GM19463 (cell line): ENCODE data around the gene AIF1L.

ENCODE experiments used
- ATAC-seq: cut with Tn5 transposase; IDR thresholded peaks from one replicate; pipeline ENCODE4 v1.9.1; 2021; ENCODE audit warnings: mild to moderate bottlenecking, moderate library complexity; ENCODE audit not compliant: unreplicated experiment

Gene AIF1L

GRCh38 chr9:131076347-131077195 is 19.8 kb upstream of the AIF1L start:
- ATAC-seq: no peak

DNA sequence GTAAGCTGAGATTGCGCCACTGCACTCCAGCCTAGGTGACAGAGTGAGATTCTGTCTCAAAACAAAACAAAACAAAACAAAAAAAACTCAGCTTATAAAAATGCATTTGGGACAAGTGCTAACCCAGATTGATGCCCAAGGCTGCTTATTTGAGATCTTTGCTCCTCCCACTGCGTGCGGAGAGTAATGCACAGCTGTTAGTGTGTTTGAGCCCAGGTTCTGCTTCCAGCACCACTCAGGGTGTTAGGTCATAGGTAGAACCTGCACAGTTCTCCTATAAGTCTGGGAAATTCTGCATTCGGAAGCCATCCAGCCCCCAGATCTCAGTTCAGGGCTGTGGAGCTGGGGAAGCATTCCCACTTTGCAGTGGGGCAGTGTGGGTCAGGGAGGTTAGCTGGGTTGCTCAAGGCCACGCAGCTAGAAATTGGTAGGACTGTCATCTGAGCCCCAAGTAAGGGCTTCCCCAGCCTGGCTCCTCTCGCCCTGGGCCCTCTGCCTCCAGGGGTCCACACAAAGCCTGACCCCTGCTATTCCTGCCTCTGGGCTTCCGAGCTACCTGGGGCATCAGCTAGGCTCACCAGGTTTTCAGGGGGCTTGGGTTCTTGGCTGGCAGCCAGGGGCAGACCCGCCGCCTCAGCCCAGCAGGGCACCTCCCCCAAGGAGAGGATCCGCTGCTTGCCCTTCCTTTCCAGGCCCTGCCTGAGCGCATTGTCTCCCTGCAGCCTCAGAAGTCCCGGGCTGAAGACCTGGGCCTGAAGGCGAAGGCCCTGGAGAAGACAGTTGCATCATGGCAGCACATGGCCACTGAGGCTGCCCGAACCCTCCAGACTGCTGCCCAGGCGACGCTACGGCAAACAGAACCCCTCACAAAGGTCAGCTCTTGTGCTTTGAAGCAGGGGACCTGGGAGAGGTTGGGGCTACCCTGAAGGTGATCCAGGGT is 17.6 kb upstream of the AIF1L start:
- no peak for ATAC-seq

- no peak for ATAC-seq
Measured at GRCh38 chr9:131080589-131080988, 15.7 kb upstream of the AIF1L start.

DNA sequence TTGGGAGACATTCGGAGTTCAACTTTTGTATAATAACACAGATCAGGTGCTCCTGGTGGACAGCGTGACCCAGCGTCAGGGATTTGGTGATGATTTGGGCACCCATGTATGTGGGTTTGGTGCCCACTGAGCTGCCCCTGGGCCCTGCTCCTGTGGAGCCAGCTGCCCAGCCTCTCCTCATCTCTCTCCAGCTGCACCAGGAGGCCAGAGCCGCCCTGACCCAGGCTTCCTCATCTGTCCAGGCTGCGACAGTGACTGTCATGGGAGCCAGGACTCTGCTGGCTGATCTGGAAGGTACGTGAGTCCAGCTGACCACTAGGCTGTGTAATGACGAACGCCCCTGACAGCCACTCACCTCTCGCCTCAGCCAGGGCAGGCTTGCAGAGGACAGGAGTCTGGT is 14.5 kb upstream of the AIF1L start:
- no peak for ATAC-seq

DNA sequence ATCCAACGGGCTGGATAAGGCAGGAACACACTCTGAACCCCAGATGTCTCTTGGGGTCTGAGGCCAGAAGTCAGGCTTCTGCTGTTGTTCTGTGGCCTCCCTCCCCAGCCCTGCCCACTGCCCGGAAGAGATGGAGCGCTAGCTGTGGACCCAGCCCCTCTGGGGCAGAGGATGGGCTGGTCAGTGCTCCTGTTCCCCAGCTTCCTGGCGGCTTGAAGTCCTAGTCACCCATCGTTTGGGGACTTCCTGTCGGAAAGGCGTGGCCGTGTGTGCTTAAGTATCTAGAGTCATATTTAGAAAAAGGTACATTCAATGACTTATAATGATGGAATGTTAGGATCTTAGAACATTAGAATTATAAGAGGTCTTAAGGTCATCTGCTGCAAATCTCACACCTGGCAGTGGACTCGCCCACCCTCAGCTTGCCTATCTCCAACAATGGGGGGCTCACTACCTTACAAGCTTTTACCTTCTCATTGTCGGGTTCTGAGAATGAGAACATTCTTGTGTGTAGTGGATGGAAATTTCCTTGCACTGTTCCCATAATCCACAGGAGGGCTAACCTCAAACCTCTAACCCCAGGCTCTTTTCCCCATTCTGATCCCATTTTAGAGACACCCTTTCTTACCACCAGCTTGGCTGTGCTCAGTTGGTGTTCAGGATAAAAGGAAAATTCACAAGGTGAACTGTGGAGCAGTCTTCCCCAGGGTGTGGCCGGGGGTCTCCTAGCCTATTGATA is 13.4 kb upstream of the AIF1L start:
- ATAC-seq: no peak

GRCh38 chr9:131084661-131085369 is 11.5 kb upstream of the AIF1L start:
- no peak for ATAC-seq

- ATAC-seq: no peak
Measured at GRCh38 chr9:131085370-131086122, 10.8 kb upstream of the AIF1L start.

- no peak for ATAC-seq
Measured at GRCh38 chr9:131087354-131087893, 8.9 kb upstream of the AIF1L start.

GRCh38 chr9:131090025-131090787 is 6.1 kb upstream of the AIF1L start:
- ATAC-seq: no peak

DNA sequence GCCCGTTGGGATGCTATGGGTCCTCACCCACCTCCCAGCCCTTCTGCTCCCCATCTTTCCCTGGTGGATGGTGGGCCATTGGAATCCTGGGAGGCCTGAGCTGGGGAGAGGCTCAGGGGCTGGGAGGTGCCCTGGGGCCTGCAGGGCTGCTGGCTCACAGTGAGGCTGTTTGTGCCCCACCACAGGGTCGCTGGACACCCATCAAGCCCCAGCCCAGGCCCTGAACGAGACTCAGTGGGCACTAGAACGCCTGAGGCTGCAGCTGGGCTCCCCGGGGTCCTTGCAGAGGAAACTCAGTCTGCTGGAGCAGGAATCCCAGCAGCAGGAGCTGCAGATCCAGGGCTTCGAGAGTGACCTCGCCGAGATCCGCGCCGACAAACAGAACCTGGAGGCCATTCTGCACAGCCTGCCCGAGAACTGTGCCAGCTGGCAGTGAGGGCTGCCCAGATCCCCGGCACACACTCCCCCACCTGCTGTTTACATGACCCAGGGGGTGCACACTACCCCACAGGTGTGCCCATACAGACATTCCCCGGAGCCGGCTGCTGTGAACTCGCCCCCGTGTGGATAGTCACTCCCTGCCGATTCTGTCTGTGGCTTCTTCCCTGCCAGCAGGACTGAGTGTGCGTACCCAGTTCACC is 4.9 kb upstream of the AIF1L start:
- ATAC-seq: no peak

DNA sequence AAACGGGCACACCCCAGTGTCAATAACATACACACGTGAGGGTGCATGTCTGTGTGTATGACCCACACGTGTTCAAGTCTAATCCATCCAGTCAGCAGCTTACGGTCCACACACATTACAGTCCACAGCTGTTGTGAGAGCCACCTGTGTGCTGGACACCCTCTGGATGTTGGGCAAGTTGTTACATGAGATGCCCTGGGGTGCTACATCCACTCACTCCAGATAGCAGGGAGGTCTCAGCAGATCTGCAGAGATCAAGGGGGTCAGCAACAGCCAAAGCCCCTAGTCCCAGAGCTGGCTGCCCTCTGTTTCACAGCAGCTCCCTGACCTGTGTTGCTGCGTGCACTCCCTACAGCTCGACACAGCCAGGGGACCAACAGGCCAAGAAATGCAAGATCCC is 4.3 kb upstream of the AIF1L start:
- no peak for ATAC-seq

- ATAC-seq: no peak
Measured at GRCh38 chr9:131092548-131093440, 3.5 kb upstream of the AIF1L start.

DNA sequence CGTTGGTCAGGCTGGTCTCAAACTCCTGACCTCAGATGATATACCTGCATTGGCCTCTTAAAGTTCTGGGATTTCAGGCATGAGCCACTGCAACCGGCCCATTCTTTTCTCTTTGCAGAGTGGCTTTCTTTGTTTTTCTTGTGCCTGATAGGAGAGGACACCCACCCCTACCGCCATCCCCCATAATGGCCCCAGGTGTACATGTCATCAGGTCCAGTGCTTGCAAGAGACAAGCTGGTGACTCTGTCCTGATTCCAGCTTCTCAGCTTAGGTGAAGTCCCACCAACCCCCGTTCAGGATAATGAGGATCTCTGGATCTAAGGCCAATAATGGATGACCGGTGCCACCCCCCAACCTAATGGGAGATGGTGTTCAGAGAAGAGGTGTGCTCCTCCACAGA is 2.3 kb upstream of the AIF1L start:
- no peak for ATAC-seq

DNA sequence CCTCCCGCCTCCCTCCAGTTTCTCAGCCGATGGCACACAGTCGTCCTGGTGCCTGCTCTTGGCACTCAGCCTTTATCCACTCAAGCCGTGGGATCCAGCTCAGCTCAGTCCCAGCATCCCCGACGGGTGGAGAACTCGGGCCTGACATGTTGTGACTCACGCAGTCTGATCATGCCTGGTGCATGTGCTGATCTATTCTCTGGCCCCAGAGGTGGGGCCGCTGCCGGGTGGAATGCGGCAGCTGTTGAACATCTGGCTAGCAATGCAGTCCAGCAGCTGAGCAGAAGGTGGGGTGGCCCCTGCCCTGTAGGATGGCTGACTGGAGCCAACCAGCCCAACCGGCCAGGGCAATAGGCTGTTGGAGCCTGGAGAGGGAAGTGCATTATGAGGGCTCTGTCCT is 1.7 kb upstream of the AIF1L start:
- ATAC-seq: no peak

DNA sequence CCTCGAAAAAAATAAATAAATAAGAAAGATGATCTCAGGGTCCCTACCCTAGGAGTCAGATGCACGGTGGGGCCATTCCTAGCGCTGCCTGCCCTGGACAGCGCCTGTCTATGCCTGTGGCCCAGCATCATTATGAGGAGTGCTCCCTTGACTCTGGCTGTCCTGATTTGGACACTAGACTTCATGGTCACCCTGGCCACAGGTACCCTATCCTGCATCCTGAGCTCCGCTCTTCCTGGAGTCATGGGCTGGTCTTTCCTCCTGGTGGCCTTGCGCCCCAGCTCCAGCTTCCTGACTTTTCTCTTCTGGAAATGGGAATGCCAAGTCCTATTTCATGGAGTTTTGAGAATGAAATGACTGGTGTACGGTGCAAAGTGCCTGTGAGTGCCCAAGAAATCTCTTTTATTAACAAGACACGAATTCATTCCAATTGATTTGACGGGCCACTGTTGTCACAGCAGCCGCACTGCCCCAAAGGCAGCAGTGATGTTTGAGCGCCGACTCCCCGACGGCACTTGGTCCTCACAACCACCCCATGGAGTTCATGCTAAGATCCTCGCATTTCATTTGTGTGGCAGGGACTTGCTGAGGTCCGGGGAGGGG is 564 bp upstream of the AIF1L start:
- no peak for ATAC-seq

- no peak for ATAC-seq
Measured at GRCh38 chr9:131097126-131097947, 1.0 kb downstream of the AIF1L start.
